Testis (tissue), 2 donors: ENCODE measurements around the gene RETREG2.
"Not testable (repeated sequence)": the region's sequence is repeated elsewhere in the genome, so short reads cannot be mapped to it uniquely, and the experiment has no call there.

Experiments
- CTCF ChIP-seq, 3 experiments: fragments of 450-650 bp in 2 of 3; fragments of 200-600 bp in 1 of 3; sonication (generic) in 1 of 3; IDR thresholded peaks; one replicate each; pipeline ENCODE4 v1.5.1; 2016 to 2019; ENCODE audit warnings: antibody characterized with exemption in 3 of 3, mild to moderate bottlenecking in 2 of 3, moderate library complexity in 1 of 3
- POLR2A ChIP-seq: fragments of 450-650 bp; IDR thresholded peaks from one replicate; pipeline ENCODE4 v1.6.1; 2017; ENCODE audit warnings: antibody characterized with exemption, mild to moderate bottlenecking, moderate library complexity

GRCh38 chr2:219201331-219201730 is 23.3 kb downstream of the RETREG2 start:
- not testable (repeated sequence) for TF ChIP-seq CTCF (IDR thresholded peaks at IDR 0.05); POLR2A
